ENCODE results near the gene ZNF711. TPM values are rescaled to one million over a fixed set of nuclear protein-coding genes. Genes with fewer than 3 reads are reported as not detected.
"Not testable (repeated sequence)": the region's sequence is repeated elsewhere in the genome, so short reads cannot be mapped to it uniquely, and the experiment has no call there.

The ZNF711 gene
- total and polyA plus RNA-seq, 7 donors = 0.46 to 3.6 (median 2.0) TPM

DNA sequence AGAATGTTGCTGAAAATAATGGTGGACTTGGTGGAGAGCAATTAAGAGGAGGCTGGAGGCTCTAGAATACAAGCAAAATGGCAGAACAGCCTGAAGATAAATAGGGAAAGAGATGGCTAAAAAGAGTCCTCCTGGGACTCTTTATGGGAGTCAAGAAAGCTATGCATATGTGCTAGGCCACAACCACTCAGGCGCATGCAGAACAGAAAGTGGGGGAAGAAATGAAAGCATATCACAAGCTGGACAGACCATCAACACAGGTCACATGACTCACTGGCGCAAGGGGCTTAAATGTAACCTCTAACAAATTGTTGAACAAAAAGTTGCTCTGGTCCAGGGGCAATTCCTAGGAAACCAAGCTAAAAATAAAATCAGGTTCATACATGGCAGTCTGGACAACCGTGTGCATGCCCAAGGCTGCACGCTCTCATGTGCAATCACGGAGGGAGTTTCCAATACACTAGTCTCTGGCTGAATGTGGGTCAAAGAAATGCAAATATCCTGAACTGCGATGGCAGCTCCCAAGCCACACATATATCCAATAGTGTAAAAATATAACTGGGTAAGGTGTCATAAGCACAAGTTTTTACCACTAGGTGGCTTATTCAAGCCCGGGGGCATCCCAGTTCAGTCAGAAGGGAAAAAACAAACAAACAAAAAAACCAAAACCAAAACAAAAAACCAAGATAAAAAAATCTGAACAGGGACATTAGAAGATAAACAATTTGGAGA, 45.4 kb downstream of the ZNF711 start:
- TF ChIP-seq, protein P1, sequence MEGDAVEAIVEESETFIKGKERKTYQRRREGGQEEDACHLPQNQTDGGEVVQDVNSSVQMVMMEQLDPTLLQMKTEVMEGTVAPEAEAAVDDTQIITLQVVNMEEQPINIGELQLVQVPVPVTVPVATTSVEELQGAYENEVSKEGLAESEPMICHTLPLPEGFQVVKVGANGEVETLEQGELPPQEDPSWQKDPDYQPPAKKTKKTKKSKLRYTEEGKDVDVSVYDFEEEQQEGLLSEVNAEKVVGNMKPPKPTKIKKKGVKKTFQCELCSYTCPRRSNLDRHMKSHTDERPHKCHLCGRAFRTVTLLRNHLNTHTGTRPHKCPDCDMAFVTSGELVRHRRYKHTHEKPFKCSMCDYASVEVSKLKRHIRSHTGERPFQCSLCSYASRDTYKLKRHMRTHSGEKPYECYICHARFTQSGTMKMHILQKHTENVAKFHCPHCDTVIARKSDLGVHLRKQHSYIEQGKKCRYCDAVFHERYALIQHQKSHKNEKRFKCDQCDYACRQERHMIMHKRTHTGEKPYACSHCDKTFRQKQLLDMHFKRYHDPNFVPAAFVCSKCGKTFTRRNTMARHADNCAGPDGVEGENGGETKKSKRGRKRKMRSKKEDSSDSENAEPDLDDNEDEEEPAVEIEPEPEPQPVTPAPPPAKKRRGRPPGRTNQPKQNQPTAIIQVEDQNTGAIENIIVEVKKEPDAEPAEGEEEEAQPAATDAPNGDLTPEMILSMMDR (IDR thresholded peaks at IDR 0.05) = no peak
- no peak for TF ChIP-seq POLR2AphosphoS5 (IDR thresholded peaks at IDR 0.05)
- no peak for TF ChIP-seq POLR2A (IDR thresholded peaks at IDR 0.05)
- TF ChIP-seq EP300 (IDR thresholded peaks at IDR 0.05) = no peak

DNA sequence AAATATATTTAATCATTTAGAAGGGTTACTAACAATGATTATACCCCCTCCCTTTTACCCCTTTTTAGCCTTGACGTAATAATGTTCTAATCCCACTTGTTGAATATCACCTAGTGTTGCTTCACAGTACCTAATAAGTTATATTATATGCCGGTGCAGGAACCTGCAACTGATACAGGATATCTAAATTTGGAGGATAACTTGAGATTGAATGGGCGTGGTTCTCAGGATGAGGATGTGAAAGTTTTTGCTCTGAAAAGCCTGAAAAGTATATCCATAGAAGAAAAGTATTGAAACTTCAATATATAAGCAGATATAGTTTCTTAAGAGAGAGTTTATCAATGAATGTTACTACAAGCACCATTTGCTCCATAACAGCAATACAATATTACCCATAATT, 59.8 kb downstream of the ZNF711 start:
- DNase-seq = no peak
- intact Hi-C loops (cut with DNase I) = no loop called here
- Histone ChIP-seq H3K4me1 (no peaks in the 10 kb centered on the region), H3K27ac (no peak overlapping the region), H3K27me3 (no peaks in the 10 kb centered on the region), H3K9me3 (no peaks in the 10 kb centered on the region), H3K4me3 (no peak overlapping the region), H3K36me3 (no peaks in the 10 kb centered on the region)
- WGBS, 2 donors = 86 to 93% methylated on average over 3 of the region's 3 CpGs
- TF ChIP-seq EP300 (IDR thresholded peaks at IDR 0.05) = no peak
- no peak for TF ChIP-seq POLR2A (IDR thresholded peaks at IDR 0.05)

More for the DNA sequence above, 45.4 kb downstream of the ZNF711 start:
- Histone ChIP-seq H3K27me3 (no peaks in the 10 kb centered on the region), H3K4me3 (no peak overlapping the region), H3K27ac (no peak overlapping the region), H3K4me1 (no peaks in the 10 kb centered on the region), H3K36me3 (no peaks in the 10 kb centered on the region), H3K9me3 (no peaks in the 10 kb centered on the region)
- intact Hi-C loops (cut with DNase I) = no loop called here
- WGBS, 2 donors = 93% methylated on average over 7 of the region's 7 CpGs
- no peak for DNase-seq

DNA sequence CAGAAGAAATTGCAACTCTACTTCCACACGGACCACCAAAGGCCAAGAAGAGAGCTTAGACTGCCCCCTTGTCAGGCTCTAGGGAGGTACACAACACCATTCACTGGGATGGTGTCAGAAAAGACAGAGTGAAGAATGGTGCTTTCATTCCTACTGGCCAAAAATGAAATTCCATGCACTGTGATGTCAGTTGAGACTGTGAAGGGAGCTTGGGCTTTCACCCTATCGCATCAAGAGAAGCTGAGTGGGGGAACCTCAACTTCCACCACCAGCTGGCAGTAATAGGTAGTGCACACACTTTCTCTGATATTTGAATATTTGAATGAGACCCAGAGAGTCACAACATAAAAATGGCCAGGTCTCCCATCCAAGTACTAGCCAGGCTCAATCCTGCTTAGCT, 65.9 kb downstream of the ZNF711 start:
- Histone ChIP-seq H3K36me3 (no peaks in the 10 kb centered on the region), H3K4me1 (no peaks in the 10 kb centered on the region), H3K4me3 (no peak overlapping the region), H3K27me3 (no peaks in the 10 kb centered on the region), H3K27ac (no peak overlapping the region), H3K9me3 (no peaks in the 10 kb centered on the region)
- TF ChIP-seq, protein P1 (IDR thresholded peaks at IDR 0.05) = no peak
- no peak for TF ChIP-seq POLR2A (IDR thresholded peaks at IDR 0.05)
- TF ChIP-seq EP300 (IDR thresholded peaks at IDR 0.05) = no peak
- TF ChIP-seq POLR2AphosphoS5 (IDR thresholded peaks at IDR 0.05) = no peak
- WGBS, 2 donors = 92 to 93% methylated on average over 2 of the region's 2 CpGs
- intact Hi-C loops (cut with DNase I) = no loop called here
- no peak for DNase-seq

DNA sequence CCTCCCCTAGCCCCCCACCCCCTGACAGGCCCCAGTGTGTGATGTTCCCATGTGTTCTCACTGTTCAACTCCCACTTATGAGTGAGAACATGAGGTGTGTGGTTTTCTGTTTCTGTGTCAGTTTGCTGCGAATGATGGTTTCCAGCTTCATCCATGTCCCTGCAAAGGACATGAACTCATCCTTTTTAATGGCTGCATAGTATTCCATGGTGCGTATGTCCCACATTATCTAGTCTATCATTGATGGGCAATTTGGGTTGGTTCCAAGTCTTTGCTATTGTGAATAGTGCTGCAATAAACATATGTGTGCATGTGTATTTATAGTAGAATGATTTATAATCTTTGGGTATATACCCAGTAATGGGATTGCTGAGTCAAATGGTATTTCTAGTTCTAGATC, 67.6 kb downstream of the ZNF711 start:
- DNase-seq; intact Hi-C loops (cut with DNase I); H3K27me3 ChIP-seq; H3K36me3 ChIP-seq; H3K27ac ChIP-seq; H3K4me3 ChIP-seq; H3K9me3 ChIP-seq; H3K4me1 ChIP-seq: not testable (repeated sequence)
- 95 to 96% methylated on average over 2 of the region's 2 CpGs for WGBS, 2 donors

Other genes with a start within 250 kb of the ZNF711 start
- gene APOOL, start 240.1 kb upstream of the ZNF711 start, total RNA-seq = 10 to 100 TPM in 2 of 4 donors, 1 to 10 TPM in 2; 8.1 to 16.8 (median 10.5) TPM
- gene APOOL, start 240.1 kb upstream of the ZNF711 start, polyA plus RNA-seq = 1 to 10 TPM; 3.0 to 6.3 (median 4.4) TPM
- gene SATL1, start 212 bp upstream of the ZNF711 start, total RNA-seq = not detected
- not detected for gene SATL1, start 212 bp upstream of the ZNF711 start, polyA plus RNA-seq
- 1 to 10 TPM in 1 of 4 donors, under 1 TPM in 2, not detected in 1; 0.66 to 1.8 (median 0.83) TPM for gene POF1B, start 135.7 kb downstream of the ZNF711 start, total RNA-seq
- gene POF1B, start 135.7 kb downstream of the ZNF711 start, polyA plus RNA-seq = 10 to 100 TPM; 22.2 to 69.4 (median 63.7) TPM